H1 (cell line): Measurements from ENCODE around the gene TBC1D19.

ENCODE experiments used
- CBX8 ChIP-seq: fragments of 300-800, 300-1000 bp; sonication (generic); IDR thresholded peaks from 2 replicates; pipeline ENCODE4 v1.7.1; 2016; ENCODE audit warnings: low read depth, low read length, borderline replicate concordance
- CTCF ChIP-seq, 3 experiments: IDR thresholded peaks; 1 replicate in 2 of 3; 2 replicates in 1 of 3; pipeline versions ENCODE4 v1.5.1 to v1.6.1; 2011; ENCODE audit warnings: low read length in 3 of 3, mild to moderate bottlenecking in 3 of 3, inconsistent platforms in 2 of 3, low read depth in 1 of 3, moderate library complexity in 1 of 3; ENCODE audit not compliant: insufficient read depth in 1 of 3; ENCODE audit errors: control extremely low read depth in 1 of 3
- EZH2 ChIP-seq: fragments of 200-600 bp; sonication (generic); IDR thresholded peaks from 2 replicates; pipeline ENCODE4 v1.7.1; 2012; ENCODE audit warnings: low read depth, mild to moderate bottlenecking, moderate library complexity, low read length, inconsistent platforms; ENCODE audit not compliant: severe bottlenecking
- GTF2F1 ChIP-seq: IDR thresholded peaks from 2 replicates; pipeline ENCODE4 v1.6.1; 2012; ENCODE audit warnings: low read depth, low read length, improper control_type of control experiment, borderline replicate concordance
- JUND ChIP-seq: IDR thresholded peaks from 2 replicates; pipeline ENCODE4 v1.6.1; 2011; ENCODE audit warnings: mild to moderate bottlenecking, improper control_type of control experiment, low read length
- POLR2A ChIP-seq, 2 experiments: IDR thresholded peaks; 1 replicate in 1 of 2; 2 replicates in 1 of 2; pipeline ENCODE4 v1.6.1; 2011; ENCODE audit warnings: low read depth in 2 of 2, low read length in 2 of 2, mild to moderate bottlenecking in 2 of 2; ENCODE audit errors: control extremely low read depth in 1 of 2
- POU5F1 ChIP-seq: IDR thresholded peaks from 2 replicates; pipeline ENCODE4 v1.6.1; 2011; ENCODE audit warnings: low read depth, mild to moderate bottlenecking, low read length, moderate library complexity
- RFX5 ChIP-seq: IDR thresholded peaks from 2 replicates; pipeline ENCODE4 v1.6.1; 2011; ENCODE audit warnings: low read depth, low read length, improper control_type of control experiment, borderline replicate concordance
- SUZ12 ChIP-seq: fragments of 200-600 bp; sonication (generic); IDR thresholded peaks from 2 replicates; pipeline ENCODE4 v1.6.1; 2012; ENCODE audit warnings: mild to moderate bottlenecking, inconsistent platforms, low read length, moderate library complexity, mixed read lengths
- TAF1 ChIP-seq: IDR thresholded peaks from 2 replicates; pipeline ENCODE4 v1.6.1; 2011; ENCODE audit warnings: mild to moderate bottlenecking, low read depth, low read length
- USF2 ChIP-seq: IDR thresholded peaks from 2 replicates; pipeline ENCODE4 v1.6.1; 2011; ENCODE audit warnings: low read length, improper control_type of control experiment
- YY1 ChIP-seq: IDR thresholded peaks from 2 replicates; pipeline ENCODE4 v1.6.1; 2011; ENCODE audit warnings: low read depth, mild to moderate bottlenecking, low read length
- TF ChIP-seq, protein P1 (sequence below): IDR thresholded peaks from 2 replicates; pipeline ENCODE4 v1.6.1; 2012; ENCODE audit warnings: low read length, inconsistent platforms

GRCh38 chr4:26765515-26765914 lies 181.6 kb downstream of the TBC1D19 start:
- no peak for TF ChIP-seq POLR2A (IDR thresholded peaks at IDR 0.05; ENCODE audit: control extremely low read depth in 1 of 2, low read depth in 2 of 2, low read length in 2 of 2)
- TF ChIP-seq CTCF (IDR thresholded peaks at IDR 0.05; ENCODE audit: control extremely low read depth in 1 of 3, insufficient read depth in 1 of 3, low read depth in 1 of 3, low read length in 3 of 3) = no peak
- no peak for TF ChIP-seq YY1
- no peak for TF ChIP-seq CBX8
- TF ChIP-seq TAF1 = no peak
- TF ChIP-seq GTF2F1 = no peak
- TF ChIP-seq, protein P1, sequence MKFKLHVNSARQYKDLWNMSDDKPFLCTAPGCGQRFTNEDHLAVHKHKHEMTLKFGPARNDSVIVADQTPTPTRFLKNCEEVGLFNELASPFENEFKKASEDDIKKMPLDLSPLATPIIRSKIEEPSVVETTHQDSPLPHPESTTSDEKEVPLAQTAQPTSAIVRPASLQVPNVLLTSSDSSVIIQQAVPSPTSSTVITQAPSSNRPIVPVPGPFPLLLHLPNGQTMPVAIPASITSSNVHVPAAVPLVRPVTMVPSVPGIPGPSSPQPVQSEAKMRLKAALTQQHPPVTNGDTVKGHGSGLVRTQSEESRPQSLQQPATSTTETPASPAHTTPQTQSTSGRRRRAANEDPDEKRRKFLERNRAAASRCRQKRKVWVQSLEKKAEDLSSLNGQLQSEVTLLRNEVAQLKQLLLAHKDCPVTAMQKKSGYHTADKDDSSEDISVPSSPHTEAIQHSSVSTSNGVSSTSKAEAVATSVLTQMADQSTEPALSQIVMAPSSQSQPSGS = no peak
- no peak for TF ChIP-seq RFX5
- no peak for TF ChIP-seq JUND
- TF ChIP-seq USF2 = no peak
- no peak for TF ChIP-seq EZH2
- no peak for TF ChIP-seq POU5F1
- no peak for TF ChIP-seq SUZ12
